Mesangial cell (primary cell): ENCODE results near the gene ARHGAP4. TPM values are rescaled to one million over a fixed set of nuclear protein-coding genes. Genes with fewer than 3 reads are reported as not detected.

Experiments
- total RNA-seq: library from RNA; depleted of rRNA; stranded (reverse); fragments of >200 nt; gene quantifications from 2 replicates; pipeline ENCODE4 v1.2.3, GENCODE V29; 2015

Gene ARHGAP4
- 5.7 and 16.7 TPM in 2 replicates for total RNA-seq

DNA sequence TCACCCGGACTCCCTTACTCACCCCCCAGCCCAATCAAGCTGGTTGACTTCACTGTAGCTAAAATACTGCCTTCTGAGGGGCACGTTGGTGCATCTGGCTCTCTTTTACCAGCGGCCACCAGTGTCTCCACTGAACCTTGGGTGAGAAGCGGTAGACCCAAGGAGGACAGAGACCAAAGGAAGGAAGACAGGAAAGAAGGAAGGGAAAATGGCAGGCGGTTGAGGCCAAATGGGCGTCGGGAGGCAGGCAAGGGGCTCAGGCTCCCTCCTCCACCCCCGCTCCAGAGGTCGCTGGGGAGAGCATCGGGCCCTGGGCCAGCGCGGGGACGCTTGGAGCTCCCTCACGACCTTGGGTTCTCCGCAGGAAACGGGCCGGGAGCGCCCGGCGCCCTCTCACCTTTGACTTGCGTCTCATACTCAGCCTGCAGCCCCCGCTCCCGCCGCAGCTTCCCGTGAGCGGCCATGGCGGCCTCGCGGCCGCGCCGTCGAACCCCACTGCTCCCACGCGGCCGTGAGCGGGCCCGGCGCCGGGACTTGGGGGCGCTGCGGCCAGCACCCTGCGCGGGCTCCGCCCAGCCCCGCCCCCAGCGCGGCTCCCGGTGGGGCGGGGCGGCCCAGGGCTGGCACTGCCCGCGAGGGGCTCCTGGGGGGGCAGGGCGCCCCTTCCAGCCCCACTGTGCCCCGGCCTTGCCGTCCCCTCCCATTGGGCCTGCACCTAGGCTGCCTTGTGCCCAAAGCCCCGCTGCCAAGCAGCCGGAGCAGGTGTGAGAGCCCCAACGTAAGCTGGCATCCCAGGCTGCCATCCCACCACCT, at the start of gene ARHGAP4:
Gene ARHGAP4 (minus strand): TSS at position 526 of the 813 bp plus-strand sequence. CDS start 62 bp downstream, at position 464.

DNA sequence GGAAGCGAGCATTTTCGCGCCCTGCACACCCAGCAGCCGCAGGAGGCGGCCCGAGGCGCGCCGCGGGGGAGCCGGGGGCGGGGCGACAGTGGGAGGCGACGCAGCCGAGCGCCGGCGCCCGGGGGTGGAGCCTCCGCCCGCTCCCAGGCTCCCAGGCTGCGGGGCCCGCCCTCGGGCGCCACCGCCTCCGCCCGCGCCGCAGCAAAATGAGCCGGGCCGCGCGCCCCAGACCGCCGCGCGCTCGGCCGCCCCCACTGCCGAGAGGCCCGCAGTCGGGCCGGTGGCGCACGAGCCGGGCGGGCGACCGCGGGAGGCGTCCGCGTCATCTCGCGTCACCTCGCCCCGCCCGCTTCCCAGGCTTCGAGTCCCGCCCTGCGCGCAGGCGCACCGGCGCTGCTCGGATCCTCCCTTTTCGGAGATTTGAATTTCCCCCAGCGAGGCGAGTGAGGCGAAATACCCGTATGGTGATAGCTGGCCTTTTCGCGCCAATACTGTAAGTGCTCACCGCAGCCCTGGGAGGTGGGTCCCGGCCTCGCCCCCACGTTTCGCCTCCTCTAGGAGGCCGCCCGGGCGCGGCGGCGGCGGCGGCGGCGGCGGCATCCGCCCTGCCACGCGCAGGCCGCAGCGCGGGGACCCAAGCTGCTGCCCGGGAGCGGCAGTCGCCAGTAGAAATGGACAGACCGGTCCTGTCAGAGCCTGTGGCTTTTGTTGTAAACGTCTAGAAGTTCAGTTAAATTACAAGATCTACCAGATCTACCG, 46.5 kb upstream of the ARHGAP4 start, which contains the start of gene TMEM187:
Gene TMEM187 (plus strand): TSS at position 387 of the 759 bp plus-strand sequence. CDS start 9,309 bp downstream, outside the sequence.

DNA sequence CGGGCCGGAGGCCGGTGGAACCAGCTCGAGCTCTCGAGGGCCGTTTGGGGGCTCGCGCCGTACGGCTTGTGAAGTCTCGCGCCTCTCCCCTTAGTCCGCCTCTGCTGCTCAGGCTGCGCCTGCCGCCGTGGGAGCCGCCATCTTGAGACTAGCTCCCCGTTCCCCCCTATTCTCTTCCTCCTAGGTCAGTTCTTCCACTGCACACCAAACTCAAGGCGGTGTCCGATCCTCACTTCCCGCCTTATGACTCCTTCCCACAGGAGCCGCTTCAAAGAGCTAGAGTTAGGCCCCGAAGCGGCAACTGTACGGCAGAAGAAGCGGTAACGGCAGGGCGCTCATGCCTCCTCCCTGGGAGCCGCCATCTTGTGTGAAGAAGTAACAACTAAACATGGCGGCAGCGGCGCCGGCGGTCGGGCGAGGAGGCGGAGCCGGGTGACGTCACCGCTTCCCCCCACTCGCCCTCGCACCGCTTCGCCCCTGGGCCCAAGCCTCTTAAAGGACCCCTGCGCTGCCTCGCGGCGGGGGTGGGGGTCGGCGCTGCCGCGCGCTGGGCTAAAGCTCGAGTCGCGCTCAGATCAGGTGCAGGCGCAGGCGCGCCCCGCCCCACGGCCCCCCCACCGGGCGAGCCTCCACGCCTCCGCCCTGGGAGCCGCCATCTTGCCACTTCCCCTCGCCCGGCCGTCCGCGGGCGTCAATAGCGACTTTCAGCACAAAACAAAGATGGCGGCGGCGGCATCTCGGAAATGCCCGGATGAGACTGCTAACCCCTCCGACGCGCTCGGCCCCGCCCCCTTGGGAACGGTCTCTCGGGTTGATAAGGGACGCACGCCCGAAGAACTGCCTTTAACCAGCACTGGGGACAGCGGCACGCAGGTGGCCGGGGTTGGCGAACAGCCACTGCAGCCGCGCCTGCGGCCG, 45.6 kb upstream of the ARHGAP4 start, which contains the start of gene HCFC1:
Gene HCFC1 (minus strand): TSS at position 369 of the 918 bp plus-strand sequence. CDS start 978 bp downstream, outside the sequence.

DNA sequence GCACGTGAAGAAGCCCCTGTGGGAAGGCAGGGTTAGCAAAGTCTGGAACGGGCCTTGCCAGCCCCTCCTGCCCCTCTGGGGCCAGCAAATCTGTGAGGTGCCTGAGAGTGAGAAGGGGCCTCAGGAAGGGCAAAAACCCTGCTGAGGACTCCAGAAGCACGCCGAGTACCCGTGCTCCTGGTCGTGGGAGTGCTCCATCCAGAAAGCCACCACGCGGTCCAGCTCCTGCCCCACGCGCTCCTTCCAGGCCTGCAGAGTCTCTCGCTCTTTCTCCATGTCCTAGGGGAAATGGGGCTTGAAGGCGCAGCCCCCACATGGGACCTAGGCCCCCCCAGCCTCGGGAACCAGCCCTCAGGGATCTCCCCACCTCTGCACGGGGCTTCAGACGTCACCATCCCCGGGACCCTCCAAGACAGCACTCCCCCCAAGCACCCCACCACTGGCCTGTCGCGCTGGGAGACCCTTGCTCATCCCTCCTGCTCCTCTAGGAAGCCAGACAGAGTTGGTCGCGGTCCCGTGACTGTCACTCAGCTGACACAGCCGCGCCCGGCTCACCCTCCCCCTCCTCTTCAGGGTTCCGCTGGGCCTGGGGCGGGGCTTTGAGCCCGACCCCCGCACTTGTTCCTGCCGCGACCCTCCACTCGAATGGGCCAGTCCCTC, 18.2 kb upstream of the ARHGAP4 start, which contains the start of gene RENBP:
Gene RENBP (minus strand): TSS at position 504 of the 660 bp plus-strand sequence. CDS start 33 bp downstream, at position 471.

GRCh38 chrX:153934762-153935325, 8.8 kb upstream of the ARHGAP4 start, which contains the start of gene NAA10:
Gene NAA10, minus strand, starts transcription at chrX:153935037. Its CDS starts 133 bp downstream, at chrX:153934904.

DNA sequence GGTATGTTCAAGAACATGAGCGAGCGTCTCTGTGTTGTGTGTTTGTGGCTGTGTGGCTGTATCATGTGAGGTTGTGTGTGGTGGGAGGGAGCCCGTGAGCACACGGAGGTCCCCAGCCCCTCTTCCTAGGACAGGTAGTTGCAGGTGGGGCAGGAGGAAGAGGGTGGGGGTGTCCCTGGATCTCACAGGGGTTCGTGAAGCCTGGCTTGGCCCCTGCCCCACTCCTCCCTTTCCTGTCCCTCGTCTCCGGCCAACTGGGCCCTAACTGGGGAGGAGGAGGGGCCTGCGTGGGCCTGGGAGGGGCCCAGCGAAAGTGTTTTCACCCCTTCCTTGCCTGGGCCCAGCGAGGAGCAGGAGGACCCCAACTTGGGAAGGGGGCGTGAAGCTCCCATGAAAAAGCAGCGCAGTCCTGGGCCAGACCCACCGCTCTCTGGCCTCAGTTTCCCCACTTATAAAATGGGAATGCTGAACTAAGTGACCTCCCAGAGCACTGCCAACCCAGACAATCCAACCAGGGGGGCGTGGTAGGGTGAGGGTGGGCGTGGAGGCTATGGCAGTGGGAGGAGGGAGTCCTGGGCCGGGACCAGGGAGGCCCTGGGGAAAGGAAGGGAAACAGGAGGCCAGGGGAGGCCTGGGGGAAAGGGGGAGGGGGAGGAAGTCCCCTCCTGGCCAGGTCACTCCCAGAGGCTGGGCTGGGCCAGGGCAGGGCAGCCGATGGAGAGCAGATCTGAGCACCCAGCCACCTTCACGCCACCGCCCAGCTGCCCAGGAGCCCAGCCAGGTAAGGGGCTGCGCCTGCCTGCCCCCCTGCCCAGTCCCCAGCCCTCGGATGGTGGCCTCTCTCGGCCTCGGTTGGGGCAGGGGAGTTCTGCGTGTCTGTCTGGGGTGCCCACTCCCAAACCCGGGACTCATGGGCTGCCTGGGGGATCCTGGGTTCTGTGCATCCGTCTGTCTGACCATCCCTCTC, 21.8 kb downstream of the ARHGAP4 start, which contains the start of gene AVPR2:
Gene AVPR2 (plus strand): TSS at position 683 of the 967 bp plus-strand sequence. CDS start 473 bp downstream, outside the sequence.

DNA sequence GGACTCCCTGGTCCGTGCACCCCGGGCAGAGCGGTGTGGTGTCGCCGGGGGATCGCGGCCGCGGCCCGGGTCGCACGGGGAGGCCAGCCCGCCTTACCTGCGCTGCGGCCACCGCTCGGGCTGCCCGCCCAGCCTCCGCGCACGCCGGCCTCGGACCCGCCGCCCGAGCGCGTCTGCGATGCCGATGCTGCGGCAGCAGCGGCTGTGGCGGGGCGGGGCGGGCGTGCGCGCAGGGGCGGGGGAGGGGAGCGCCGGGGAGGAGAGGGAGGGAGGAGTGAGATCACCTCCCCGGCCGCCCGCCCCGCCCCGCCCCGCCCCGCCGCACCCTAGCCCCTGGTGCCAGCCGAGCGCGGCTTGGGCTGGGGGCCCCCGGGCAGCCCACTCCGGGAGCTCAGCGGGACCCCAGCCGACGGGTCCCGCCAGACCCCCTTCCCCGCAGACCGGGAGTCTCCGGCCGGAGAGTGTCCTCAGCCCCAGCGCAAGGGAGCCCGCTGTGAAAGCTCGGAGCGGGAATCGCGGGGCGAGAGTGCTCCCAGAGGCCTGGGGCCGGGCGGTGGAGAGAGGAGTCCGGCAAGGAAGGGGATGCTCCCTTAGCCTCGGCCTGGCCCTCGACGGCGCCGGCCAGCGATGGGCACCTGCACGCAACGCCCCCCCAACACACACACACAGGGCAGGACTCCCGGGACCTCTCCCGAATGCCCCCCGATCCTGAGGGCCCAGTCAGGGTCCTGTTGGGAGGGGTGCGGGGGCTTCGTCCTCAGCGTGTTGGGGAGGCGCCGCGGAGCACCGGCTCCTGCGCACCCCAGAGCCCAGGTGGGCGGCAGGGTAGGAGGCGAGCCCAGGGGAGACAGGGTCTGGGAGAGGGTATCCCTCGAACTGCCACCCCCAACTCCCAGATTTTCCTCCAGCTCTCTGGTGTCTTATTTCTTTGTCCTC, 39.8 kb downstream of the ARHGAP4 start, which contains the start of gene L1CAM:
Gene L1CAM (minus strand): TSS at position 206 of the 936 bp plus-strand sequence. CDS start 10,337 bp downstream, outside the sequence.

Other genes starting within 250 kb of the ARHGAP4 start
- 18.7 and 53.7 TPM in 2 replicates for gene SLC6A8, start 238.3 kb downstream of the ARHGAP4 start, total RNA-seq
- 78.3 and 104 TPM in 2 replicates for gene BCAP31, start 201.9 kb downstream of the ARHGAP4 start, total RNA-seq
- gene ABCD1, start 201.4 kb downstream of the ARHGAP4 start, total RNA-seq: 9.8 and 22.2 TPM in 2 replicates
- gene PLXNB3, start 162.0 kb downstream of the ARHGAP4 start, total RNA-seq: 4.6 and 8.4 TPM in 2 replicates
- gene SRPK3, start 145.2 kb downstream of the ARHGAP4 start, total RNA-seq: 1.9 TPM in 1 of 2 replicates, not detected in the other
- gene IDH3G, start 131.9 kb downstream of the ARHGAP4 start, total RNA-seq: 91.7 and 93.4 TPM in 2 replicates
- 224 and 257 TPM in 2 replicates for gene SSR4, start 131.6 kb downstream of the ARHGAP4 start, total RNA-seq
- gene PDZD4, start 95.7 kb downstream of the ARHGAP4 start, total RNA-seq: under 0.01 and 0.13 TPM in 2 replicates
- gene L1CAM, start 40.1 kb downstream of the ARHGAP4 start, total RNA-seq: 15.6 and 37.3 TPM in 2 replicates
- gene AVPR2, start 21.6 kb downstream of the ARHGAP4 start, total RNA-seq: not detected in 2 replicates
- 126 and 216 TPM in 2 replicates for gene NAA10, start 8.8 kb upstream of the ARHGAP4 start, total RNA-seq
- 0.98 and 11.3 TPM in 2 replicates for gene RENBP, start 18.4 kb upstream of the ARHGAP4 start, total RNA-seq
- gene HCFC1, start 45.6 kb upstream of the ARHGAP4 start, total RNA-seq: 58.3 and 86.0 TPM in 2 replicates
- 9.0 and 10.6 TPM in 2 replicates for gene TMEM187, start 46.5 kb upstream of the ARHGAP4 start, total RNA-seq
- gene IRAK1, start 93.6 kb upstream of the ARHGAP4 start, total RNA-seq: 110 and 179 TPM in 2 replicates
- 16.5 and 16.8 TPM in 2 replicates for gene MECP2, start 171.5 kb upstream of the ARHGAP4 start, total RNA-seq
- gene OPN1LW, start 218.0 kb upstream of the ARHGAP4 start, total RNA-seq: not detected in 2 replicates